Ecto neural progenitor cell (in vitro differentiated cells): ENCODE measurements around the gene CLEC4F.

Source experiments
- DNase-seq: peaks from one replicate; pipeline ENCODE4 v3.0.0-alpha.2; 2018; ENCODE audit warnings: low spot score

CLEC4F gene

GRCh38 chr2:70820499-70820898 lies at the start of gene CLEC4F:
CLEC4F (minus strand) TSS chr2:70820599; CDS start chr2:70820523, 76 bp downstream.
- DNase-seq: no peak

GRCh38 chr2:70868970-70869369 lies 48.6 kb upstream of the CLEC4F start:
- no peak for DNase-seq

- peak; percentile 92 for DNase-seq
Observed at GRCh38 chr2:70861777-70862625, 41.6 kb upstream of the CLEC4F start.

- DNase-seq: no peak
Observed at GRCh38 chr2:70855667-70856066, 35.3 kb upstream of the CLEC4F start.

GRCh38 chr2:70854411-70854810 lies 34.0 kb upstream of the CLEC4F start:
- no peak for DNase-seq

- DNase-seq: no peak
Observed at GRCh38 chr2:70852824-70853223, 32.4 kb upstream of the CLEC4F start.

GRCh38 chr2:70851704-70852103 lies 31.3 kb upstream of the CLEC4F start:
- no peak for DNase-seq

GRCh38 chr2:70850925-70851324 lies 30.5 kb upstream of the CLEC4F start:
- DNase-seq: no peak

GRCh38 chr2:70842401-70842800 lies 22.0 kb upstream of the CLEC4F start:
- DNase-seq: no peak

GRCh38 chr2:70837980-70838925 lies 17.9 kb upstream of the CLEC4F start:
- no peak for DNase-seq

- no peak for DNase-seq
Observed at GRCh38 chr2:70835643-70836042, 15.2 kb upstream of the CLEC4F start, which contains the start of gene CD207. CD207 (minus strand) TSS chr2:70835816; CDS start chr2:70835776, 40 bp downstream.

GRCh38 chr2:70834881-70835280 lies 14.5 kb upstream of the CLEC4F start:
- DNase-seq: no peak

GRCh38 chr2:70834106-70834505 lies 13.7 kb upstream of the CLEC4F start:
- no peak for DNase-seq

- no peak for DNase-seq
Observed at GRCh38 chr2:70833246-70833645, 12.8 kb upstream of the CLEC4F start.

- DNase-seq: no peak
Observed at GRCh38 chr2:70832386-70832785, 12.0 kb upstream of the CLEC4F start.

- DNase-seq: no peak
Observed at GRCh38 chr2:70831861-70832260, 11.5 kb upstream of the CLEC4F start.

- DNase-seq: no peak
Observed at GRCh38 chr2:70830366-70830765, 10.0 kb upstream of the CLEC4F start.

- no peak for DNase-seq
Observed at GRCh38 chr2:70829916-70830315, 9.5 kb upstream of the CLEC4F start.

GRCh38 chr2:70828914-70829824 lies 8.8 kb upstream of the CLEC4F start:
- DNase-seq: no peak

- DNase-seq: no peak
Observed at GRCh38 chr2:70828115-70828514, 7.7 kb upstream of the CLEC4F start.

GRCh38 chr2:70827388-70827787 lies 7.0 kb upstream of the CLEC4F start:
- DNase-seq: no peak
